HepG2 (cell line): ENCODE measurements around the gene HMGB2. TPM values are rescaled to one million over a fixed set of nuclear protein-coding genes. Genes with fewer than 3 reads are reported as not detected.

Experiments
- BHLHE40 ChIP-seq: IDR thresholded peaks from 2 replicates; pipeline ENCODE4 v1.6.1; 2011; ENCODE audit warnings: low read length, improper control_type of control experiment
- FOXK1 ChIP-seq: sonication (generic); formaldehyde crosslinking; IDR thresholded peaks from 2 replicates; pipeline ENCODE4 v1.4.0; 2020; ENCODE audit warnings: low read depth, missing genetic modification reagents, borderline replicate concordance
- IKZF4 ChIP-seq: sonication (generic); formaldehyde crosslinking; IDR thresholded peaks from 2 replicates; pipeline ENCODE4 v1.5.1; 2020; ENCODE audit warnings: borderline replicate concordance, mild to moderate bottlenecking, low read depth, missing genetic modification reagents; ENCODE audit errors: not compliant biosample characterization
- KLF12 ChIP-seq: sonication (generic); formaldehyde crosslinking; IDR thresholded peaks from 2 replicates; pipeline ENCODE4 v1.4.0; 2020; ENCODE audit warnings: missing genetic modification reagents, borderline replicate concordance
- PAF1 ChIP-seq: IDR thresholded peaks from 2 replicates; pipeline ENCODE4 v1.6.1; 2016; ENCODE audit warnings: missing genetic modification reagents, missing compliant biosample characterization
- SOX13 ChIP-seq, 3 experiments: fragments of 450-650 bp in 1 of 3; sonication (generic) in 1 of 3; formaldehyde crosslinking in 1 of 3; IDR thresholded peaks in 2 of 3; conservative IDR thresholded peaks in 1 of 3; 2 replicates each; pipeline versions ENCODE4 v1.5.0 to v1.6.1; 2016 to 2020; ENCODE audit warnings: antibody characterized with exemption in 1 of 3, mild to moderate bottlenecking in 1 of 3, missing compliant biosample characterization in 1 of 3, missing genetic modification reagents in 1 of 3, moderate library complexity in 1 of 3
- SP1 ChIP-seq, 2 experiments: fragments of 450-650 bp in 1 of 2; sonication (generic) in 1 of 2; formaldehyde crosslinking in 1 of 2; IDR thresholded peaks; 2 replicates each; pipeline versions ENCODE4 v1.4.0 to v1.6.1; 2016 to 2020; ENCODE audit warnings: missing genetic modification reagents in 1 of 2
- SRY ChIP-seq: sonication (generic); formaldehyde crosslinking; IDR thresholded peaks from 2 replicates; pipeline ENCODE4 v1.8.0; 2022; ENCODE audit warnings: mild to moderate bottlenecking, missing genetic modification reagents
- STAG1 ChIP-seq: sonication (generic); formaldehyde crosslinking; IDR thresholded peaks from 2 replicates; pipeline ENCODE4 v1.4.0; 2020; ENCODE audit warnings: missing genetic modification reagents
- THYN1 ChIP-seq: sonication (generic); formaldehyde crosslinking; IDR thresholded peaks from 2 replicates; pipeline ENCODE4 v1.8.1; 2023; ENCODE audit warnings: low read depth, mild to moderate bottlenecking, moderate library complexity, missing genetic modification reagents, borderline replicate concordance
- ZFY ChIP-seq: sonication (generic); formaldehyde crosslinking; IDR thresholded peaks from 2 replicates; pipeline ENCODE4 v1.4.0; 2020; ENCODE audit warnings: missing genetic modification reagents
- ZNF232 ChIP-seq: sonication (generic); formaldehyde crosslinking; IDR thresholded peaks from 2 replicates; pipeline ENCODE4 v1.4.0; 2020; ENCODE audit warnings: missing genetic modification reagents, borderline replicate concordance
- ZNF547 ChIP-seq: sonication (generic); formaldehyde crosslinking; IDR thresholded peaks from 2 replicates; pipeline ENCODE4 v1.5.1; 2020; ENCODE audit warnings: mild to moderate bottlenecking, missing genetic modification reagents
- ZNF567 ChIP-seq: sonication (generic); formaldehyde crosslinking; IDR thresholded peaks from 2 replicates; pipeline ENCODE4 v1.8.1; 2023; ENCODE audit warnings: mild to moderate bottlenecking, missing genetic modification reagents, borderline replicate concordance
- ZNF841 ChIP-seq: sonication (generic); formaldehyde crosslinking; IDR thresholded peaks from 2 replicates; pipeline ENCODE4 v1.8.1; 2023; ENCODE audit warnings: missing genetic modification reagents, borderline replicate concordance
- polyA plus RNA-seq, 8 experiments: library from polyadenylated mRNA; depleted of rRNA in 3 of 8; stranded (reverse) in 7 of 8; unstranded in 1 of 8; fragments of >200 nt; fragmentation: Illumina TruSeq in 4 of 8; extraction: Trizol in 4 of 8; gene quantifications; 2 replicates each; pipeline versions ENCODE4 v1.2.1 to v1.2.3, GENCODE V29; 2011 to 2016; ENCODE audit warnings: low read depth in 4 of 8, missing spikeins in 1 of 8, mixed read lengths in 1 of 8; ENCODE audit not compliant: insufficient read depth in 1 of 8
- total RNA-seq, 5 experiments: library from RNA; depleted of rRNA; stranded (reverse); fragments of >200 nt; fragmentation: Illumina TruSeq; extraction: Trizol; gene quantifications; 2 replicates each; pipeline ENCODE4 v1.2.3, GENCODE V29; 2016; ENCODE audit warnings: low read depth in 1 of 5
- TF ChIP-seq, protein P1 (sequence below): sonication (generic); formaldehyde crosslinking; IDR thresholded peaks from 2 replicates; pipeline ENCODE4 v1.8.1; 2022; ENCODE audit warnings: mild to moderate bottlenecking, missing genetic modification reagents
- TF ChIP-seq, protein P2 (sequence below): sonication (generic); formaldehyde crosslinking; IDR thresholded peaks from 2 replicates; pipeline ENCODE4 v1.8.1; 2023; ENCODE audit warnings: mild to moderate bottlenecking, missing genetic modification reagents
- TF ChIP-seq, protein P3 (sequence below): sonication (generic); formaldehyde crosslinking; conservative IDR thresholded peaks from 2 replicates; pipeline ENCODE4 v1.4.0; 2020; ENCODE audit warnings: missing genetic modification reagents
- TF ChIP-seq, protein P4 (sequence below): IDR thresholded peaks from 2 replicates; pipeline ENCODE4 v1.6.1; 2016; ENCODE audit warnings: low read depth, borderline replicate concordance
- TF ChIP-seq, protein P5 (sequence below): IDR thresholded peaks from 2 replicates; pipeline ENCODE4 v1.6.1; 2016; ENCODE audit warnings: missing biosample characterization, missing genetic modification reagents, low read depth
- TF ChIP-seq, protein P6 (sequence below): sonication (generic); formaldehyde crosslinking; conservative IDR thresholded peaks from 2 replicates; pipeline ENCODE4 v1.5.0; 2020; ENCODE audit warnings: missing genetic modification reagents

Gene HMGB2
- total and polyA plus RNA-seq, 2 of the 13 experiments (the other 11 are each of a cell fraction or from before 2014, with no cell fraction given): 90.5 to 332 TPM

DNA sequence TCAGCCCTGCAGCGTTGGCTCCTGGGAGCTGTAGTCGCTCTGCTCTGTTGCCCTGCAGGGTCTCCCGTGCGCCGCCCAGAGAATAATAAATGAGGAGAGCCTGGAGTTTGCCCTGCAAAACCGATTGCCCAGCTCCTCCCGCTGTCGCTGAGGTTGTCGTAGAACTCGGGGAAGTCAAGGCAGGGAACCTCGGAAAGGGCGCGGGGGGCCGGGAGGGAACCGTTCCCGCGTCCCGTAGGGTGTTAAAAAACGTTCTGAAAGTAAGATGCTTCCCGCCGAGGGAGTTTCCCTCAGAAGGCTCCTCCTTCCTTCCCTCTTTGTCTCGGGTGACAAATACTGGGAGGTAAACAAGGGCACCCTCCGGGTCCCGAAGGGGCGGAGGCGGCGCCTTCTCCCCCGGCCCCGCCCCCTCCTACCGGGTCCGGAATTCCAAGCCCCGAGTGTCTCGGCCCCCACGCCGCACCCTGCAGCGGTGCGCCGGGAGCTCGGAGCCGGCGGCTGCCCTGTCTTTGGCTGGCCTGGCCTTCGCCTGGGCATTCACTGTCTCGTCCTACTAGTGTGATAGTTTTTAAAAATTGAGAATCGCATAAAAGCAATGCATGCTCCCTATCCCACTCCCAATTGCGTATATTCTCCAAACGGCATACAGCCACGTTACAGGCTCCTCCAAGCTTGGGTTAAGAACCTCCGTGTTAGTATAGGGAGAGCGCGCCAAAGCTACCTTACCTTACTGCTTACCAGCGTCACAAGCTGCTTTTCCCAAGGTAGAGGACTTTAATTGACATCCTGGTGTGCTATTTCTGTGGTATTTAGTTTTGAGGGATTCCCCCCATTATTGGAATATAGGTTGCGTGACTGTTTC, 964 bp upstream of the HMGB2 start (continued):
- TF ChIP-seq ZNF841 (CRISPR knock-in tag) (peak; percentile 22; the same call in 1 of the 2 replicates), ZNF232 (CRISPR knock-in tag) (peak; percentile 4; the same call in 1 of the 2 replicates), SP1 (IDR thresholded peaks at IDR 0.05) (no peak), SP1 (CRISPR knock-in tag; IDR thresholded peaks at IDR 0.05) (peak; percentile 49; the same call in 1 of the 2 replicates), IKZF4 (CRISPR knock-in tag) (no peak), FOXK1 (CRISPR knock-in tag) (0 out of 2 replicates have a peak, but pooled peaks have one; percentile 24), SRY (0 out of 2 replicates have a peak, but pooled peaks have one; percentile 45), STAG1 (CRISPR knock-in tag) (no peak), BHLHE40 (no peak), ZNF547 (CRISPR knock-in tag) (peak; percentile 51; the same call in 1 of the 2 replicates), SOX13 (IDR thresholded peaks at IDR 0.05) (no peak), SOX13 (CRISPR knock-in tag; conservative IDR thresholded peaks at IDR 0.05 in 1 of 2, IDR thresholded peaks at IDR 0.05 in 1 of 2) (peak in 1 of 2 experiments; percentile 31; a peak in 1 of 4 replicates), ZNF567 (no peak), KLF12 (CRISPR knock-in tag) (peak; percentile 41; the same call in 1 of the 2 replicates), THYN1 (CRISPR knock-in tag) (no peak), ZFY (CRISPR knock-in tag) (peak; percentile 57), PAF1 (CRISPR knock-in tag) (no peak)
- TF ChIP-seq, protein P1, sequence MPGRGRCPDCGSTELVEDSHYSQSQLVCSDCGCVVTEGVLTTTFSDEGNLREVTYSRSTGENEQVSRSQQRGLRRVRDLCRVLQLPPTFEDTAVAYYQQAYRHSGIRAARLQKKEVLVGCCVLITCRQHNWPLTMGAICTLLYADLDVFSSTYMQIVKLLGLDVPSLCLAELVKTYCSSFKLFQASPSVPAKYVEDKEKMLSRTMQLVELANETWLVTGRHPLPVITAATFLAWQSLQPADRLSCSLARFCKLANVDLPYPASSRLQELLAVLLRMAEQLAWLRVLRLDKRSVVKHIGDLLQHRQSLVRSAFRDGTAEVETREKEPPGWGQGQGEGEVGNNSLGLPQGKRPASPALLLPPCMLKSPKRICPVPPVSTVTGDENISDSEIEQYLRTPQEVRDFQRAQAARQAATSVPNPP (CRISPR knock-in tag): no peak; the same call in 1 of the 2 replicates
- TF ChIP-seq, protein P2, sequence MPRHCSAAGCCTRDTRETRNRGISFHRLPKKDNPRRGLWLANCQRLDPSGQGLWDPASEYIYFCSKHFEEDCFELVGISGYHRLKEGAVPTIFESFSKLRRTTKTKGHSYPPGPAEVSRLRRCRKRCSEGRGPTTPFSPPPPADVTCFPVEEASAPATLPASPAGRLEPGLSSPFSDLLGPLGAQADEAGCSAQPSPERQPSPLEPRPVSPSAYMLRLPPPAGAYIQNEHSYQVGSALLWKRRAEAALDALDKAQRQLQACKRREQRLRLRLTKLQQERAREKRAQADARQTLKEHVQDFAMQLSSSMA: no peak
- TF ChIP-seq, protein P3, sequence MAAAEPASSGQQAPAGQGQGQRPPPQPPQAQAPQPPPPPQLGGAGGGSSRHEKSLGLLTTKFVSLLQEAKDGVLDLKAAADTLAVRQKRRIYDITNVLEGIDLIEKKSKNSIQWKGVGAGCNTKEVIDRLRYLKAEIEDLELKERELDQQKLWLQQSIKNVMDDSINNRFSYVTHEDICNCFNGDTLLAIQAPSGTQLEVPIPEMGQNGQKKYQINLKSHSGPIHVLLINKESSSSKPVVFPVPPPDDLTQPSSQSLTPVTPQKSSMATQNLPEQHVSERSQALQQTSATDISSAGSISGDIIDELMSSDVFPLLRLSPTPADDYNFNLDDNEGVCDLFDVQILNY (CRISPR knock-in tag): no peak
- TF ChIP-seq, protein P4, sequence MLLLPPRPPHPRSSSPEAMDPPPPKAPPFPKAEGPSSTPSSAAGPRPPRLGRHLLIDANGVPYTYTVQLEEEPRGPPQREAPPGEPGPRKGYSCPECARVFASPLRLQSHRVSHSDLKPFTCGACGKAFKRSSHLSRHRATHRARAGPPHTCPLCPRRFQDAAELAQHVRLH (CRISPR knock-in tag): 0 out of 2 replicates have a peak, but pooled peaks have one; percentile 29
- TF ChIP-seq, protein P5, sequence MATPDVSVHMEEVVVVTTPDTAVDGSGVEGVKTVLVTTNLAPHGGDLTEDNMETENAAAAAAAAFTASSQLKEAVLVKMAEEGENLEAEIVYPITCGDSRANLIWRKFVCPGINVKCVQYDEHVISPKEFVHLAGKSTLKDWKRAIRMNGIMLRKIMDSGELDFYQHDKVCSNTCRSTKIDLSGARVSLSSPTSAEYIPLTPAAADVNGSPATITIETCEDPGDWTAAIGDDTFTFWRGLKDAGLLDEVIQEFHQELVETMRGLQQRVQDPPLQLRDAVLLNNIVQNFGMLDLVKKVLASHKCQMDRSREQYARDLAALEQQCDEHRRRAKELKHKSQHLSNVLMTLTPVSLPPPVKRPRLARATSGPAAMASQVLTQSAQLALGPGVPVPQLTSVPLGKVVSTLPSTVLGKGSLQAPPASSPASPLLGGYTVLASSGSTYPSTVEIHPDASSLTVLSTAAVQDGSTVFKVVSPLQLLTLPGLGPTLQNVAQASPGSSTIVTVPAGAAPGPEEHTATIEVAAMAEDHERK (CRISPR knock-in tag): no peak
- TF ChIP-seq, protein P6, sequence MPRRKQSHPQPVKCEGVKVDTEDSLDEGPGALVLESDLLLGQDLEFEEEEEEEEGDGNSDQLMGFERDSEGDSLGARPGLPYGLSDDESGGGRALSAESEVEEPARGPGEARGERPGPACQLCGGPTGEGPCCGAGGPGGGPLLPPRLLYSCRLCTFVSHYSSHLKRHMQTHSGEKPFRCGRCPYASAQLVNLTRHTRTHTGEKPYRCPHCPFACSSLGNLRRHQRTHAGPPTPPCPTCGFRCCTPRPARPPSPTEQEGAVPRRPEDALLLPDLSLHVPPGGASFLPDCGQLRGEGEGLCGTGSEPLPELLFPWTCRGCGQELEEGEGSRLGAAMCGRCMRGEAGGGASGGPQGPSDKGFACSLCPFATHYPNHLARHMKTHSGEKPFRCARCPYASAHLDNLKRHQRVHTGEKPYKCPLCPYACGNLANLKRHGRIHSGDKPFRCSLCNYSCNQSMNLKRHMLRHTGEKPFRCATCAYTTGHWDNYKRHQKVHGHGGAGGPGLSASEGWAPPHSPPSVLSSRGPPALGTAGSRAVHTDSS (CRISPR knock-in tag): no peak
